Activated T-cell treated with anti-CD3 and anti-CD28 coated beads for 4 hours (primary cell): ENCODE results near the gene CEACAM6.
"Not testable (repeated sequence)": the region's sequence is repeated elsewhere in the genome, so short reads cannot be mapped to it uniquely, and the experiment has no call there.

Experiments used
- DNase-seq: peaks from one replicate; pipeline ENCODE4 v3.0.0-alpha.2; 2020

CEACAM6 gene

DNA sequence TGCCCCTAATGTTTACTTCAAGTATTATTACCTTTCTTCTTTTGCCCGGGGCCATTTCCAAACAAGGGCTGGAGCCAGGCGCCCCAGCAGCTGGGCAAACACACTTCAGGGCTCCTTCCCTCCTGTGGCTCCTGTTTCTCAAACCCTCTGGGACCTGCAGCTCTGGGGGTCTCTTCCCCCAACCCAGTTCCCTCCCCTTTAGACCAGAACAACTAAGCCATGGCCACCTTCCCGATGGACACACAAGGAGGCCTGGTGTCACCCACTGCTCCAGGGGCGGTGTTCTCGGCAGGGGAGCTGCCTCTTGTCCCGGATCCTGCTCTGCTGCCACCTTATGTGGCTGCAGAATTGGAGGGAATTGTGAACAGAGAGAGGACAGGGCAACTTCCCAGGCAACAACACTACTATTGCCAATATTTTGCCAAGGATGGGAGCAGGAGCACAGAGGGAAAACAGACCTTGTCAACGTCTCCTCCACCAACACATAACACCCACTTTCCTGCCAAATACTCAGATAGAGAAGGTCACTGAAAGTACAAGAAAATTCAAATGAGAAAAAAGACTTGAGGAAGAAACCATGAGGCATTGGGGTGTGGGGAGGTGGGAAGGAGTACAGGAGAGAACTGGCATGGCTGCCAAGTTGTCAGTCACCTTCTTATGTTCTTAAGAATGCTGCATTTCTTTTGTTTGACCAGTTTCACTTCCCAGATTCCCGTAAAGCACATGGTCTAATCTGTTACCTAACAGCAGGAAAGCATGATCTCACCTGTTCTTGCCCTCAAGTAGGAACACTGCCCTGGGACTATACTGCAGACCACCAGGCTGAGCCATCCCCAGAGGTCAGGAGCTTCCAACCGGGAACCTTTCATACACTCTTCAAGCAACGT is 4.8 kb upstream of the CEACAM6 start:
- not testable (repeated sequence) for DNase-seq

DNA sequence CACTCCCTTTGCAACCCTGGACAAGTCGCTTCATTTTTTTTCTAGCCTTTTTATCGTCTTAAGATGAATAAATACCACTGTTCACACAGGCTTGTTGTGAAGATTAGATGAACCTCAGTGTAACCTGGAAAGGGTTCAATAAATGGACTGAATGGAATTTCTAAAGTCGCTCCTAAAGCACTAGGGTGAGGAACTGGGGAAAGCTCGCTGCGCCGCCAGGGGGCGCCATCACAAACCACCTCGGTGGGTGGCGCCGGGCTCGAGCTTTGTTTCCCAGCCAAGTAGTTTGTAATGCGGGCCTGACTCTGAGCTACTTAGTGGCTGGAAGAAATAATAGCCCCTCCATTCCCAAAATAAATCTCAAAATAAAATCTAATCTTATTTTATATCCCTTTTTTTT is 2.2 kb upstream of the CEACAM6 start:
- peak; percentile 73 for DNase-seq

DNA sequence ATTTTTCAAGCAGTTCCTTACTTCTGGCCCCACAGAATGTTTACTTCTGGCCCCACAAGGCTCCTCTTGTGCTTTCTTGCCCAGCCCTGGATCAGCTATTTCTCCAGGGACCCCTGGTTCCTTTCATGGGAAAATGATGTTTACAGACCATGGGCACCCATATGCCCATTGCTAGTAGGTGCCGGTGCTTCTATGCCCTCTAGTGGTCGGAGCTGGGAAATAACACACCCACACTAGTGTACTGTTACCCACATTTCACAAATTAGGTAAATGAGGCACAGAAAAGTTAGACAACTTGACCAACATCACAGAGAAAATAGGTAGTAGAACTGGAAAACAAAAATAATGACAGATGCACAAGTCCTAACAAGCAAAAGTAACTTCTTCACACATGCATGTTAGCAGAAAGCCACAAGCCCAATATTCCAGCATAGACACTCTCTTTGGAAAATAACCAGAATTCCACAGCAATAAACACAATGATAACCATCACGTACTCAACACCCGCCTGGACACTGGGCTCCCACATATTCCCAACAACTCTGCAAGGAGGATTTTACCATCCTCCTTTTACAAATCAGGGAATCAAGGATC is 1.3 kb upstream of the CEACAM6 start:
- DNase-seq, result peak; percentile 70

DNA sequence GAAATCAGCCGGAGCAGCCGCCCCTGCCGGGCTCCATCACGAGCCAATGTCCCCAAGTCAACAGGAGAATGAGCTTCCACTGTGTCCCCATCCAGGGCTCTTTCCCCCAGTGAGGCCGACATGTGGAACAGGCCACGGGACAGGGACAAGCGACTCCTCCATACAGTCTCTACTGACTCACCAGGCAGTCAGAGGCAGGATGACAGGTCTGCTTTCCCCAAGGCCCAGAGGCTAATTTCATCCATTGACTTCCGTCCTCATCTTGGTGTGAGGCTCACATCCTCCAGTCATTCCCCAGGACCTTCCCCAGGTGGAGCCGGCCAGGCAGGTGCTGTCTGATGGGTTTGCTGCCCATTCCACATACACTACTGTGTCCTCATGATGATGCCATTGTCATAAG is 3.5 kb downstream of the CEACAM6 start:
- DNase-seq, result no peak

DNA sequence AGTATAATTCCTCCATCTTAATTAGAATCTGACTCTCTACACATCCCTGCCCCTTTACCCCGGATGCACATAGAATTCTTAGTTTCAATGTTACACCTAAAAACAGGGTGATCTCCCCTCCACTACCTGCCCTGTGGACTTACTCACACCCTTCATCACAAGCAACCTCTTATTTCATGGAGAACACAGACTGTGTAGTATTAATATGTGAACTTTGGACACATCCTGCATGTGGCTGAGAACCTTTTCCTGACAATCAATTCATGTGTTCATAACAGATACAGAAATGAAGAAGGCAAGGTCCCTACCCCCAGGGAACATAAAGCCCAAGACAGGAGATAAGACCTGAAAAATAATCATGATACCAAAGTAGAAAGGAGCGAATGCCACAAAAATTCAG is 11.8 kb downstream of the CEACAM6 start:
- DNase-seq, result no peak

DNA sequence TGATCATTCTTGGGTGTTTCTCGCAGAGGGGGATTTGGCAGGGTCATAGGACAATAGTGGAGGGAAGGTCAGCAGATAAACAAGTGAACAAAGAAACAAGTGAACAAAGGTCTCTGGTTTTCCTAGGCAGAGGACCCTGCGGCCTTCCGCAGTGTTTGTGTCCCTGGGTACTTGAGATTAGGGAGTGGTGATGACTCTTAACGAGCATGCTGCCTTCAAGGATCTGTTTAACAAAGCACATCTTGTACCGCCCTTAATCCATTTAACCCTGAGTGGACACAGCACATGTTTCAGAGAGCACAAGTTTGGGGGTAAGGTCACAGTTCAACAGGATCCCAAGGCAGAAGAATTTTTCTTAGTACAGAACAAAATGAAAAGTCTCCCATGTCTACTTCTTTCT is 12.8 kb downstream of the CEACAM6 start:
- not testable (repeated sequence) for DNase-seq

DNA sequence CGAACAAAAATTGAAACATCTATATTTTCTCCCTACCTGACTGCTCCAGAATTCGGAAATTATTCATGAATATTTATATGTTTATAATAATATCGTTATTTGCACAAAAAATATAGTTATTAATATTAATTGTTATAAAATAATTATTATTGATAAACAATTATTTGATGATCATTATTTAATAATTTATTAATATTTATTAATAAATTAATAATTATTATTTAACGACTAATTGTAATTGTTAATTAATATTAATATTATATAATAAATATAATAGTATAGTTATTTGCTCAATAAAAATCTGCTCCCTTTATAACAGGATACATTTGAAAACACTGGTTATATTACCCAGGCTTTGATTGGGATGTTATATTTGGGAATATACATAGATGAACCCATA is 14.3 kb downstream of the CEACAM6 start:
- no peak for DNase-seq

DNA sequence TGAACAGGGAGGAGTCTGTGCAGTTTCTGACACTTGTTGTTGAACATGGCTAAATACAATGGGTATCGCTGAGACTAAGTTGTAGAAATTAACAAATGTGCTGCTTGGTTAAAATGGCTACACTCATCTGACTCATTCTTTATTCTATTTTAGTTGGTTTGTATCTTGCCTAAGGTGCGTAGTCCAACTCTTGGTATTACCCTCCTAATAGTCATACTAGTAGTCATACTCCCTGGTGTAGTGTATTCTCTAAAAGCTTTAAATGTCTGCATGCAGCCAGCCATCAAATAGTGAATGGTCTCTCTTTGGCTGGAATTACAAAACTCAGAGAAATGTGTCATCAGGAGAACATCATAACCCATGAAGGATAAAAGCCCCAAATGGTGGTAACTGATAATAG is 16.1 kb downstream of the CEACAM6 start:
- no peak for DNase-seq

DNA sequence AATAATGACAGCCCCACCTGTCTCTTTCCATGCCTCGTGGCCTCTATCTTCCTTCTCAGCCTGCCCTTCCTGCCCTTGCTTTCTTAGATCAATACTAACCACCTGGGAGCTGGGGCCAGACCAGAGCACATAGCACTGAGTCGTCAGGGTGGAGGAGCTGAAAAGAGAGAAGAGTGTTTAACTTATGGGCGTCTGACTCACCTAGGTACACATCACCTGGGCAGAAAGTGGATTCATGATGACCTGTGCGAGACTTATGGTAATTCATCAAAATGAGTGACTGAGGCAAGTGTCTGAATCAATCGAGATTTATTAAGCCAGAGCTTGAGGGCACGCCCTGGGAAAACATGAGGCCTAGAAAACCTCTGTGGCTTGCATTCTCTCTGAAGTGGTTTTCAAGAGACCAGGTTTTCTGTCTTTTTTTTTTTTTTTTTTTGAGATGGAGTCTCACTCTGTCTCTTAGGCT is 19.2 kb downstream of the CEACAM6 start:
- peak; percentile 31 for DNase-seq

DNA sequence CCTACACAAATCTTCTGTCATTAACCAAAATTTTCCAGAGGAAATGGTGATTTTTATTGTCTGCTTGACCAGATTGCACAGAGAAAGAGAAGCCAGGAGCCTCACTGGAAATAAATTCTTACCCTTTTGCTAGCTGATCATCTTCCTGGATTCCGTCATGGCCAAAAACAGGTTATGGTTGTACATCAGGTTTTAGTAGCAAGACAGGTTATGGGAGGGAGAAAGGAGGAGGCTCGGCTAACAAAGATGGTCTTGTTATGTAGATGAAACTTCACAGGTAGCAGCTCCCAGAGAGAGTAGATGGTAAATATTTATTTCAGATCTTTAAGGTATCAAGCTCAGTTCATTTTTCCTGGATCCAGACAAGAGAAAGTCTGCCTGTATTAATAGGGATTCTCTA is 21.4 kb downstream of the CEACAM6 start:
- DNase-seq, result no peak

DNA sequence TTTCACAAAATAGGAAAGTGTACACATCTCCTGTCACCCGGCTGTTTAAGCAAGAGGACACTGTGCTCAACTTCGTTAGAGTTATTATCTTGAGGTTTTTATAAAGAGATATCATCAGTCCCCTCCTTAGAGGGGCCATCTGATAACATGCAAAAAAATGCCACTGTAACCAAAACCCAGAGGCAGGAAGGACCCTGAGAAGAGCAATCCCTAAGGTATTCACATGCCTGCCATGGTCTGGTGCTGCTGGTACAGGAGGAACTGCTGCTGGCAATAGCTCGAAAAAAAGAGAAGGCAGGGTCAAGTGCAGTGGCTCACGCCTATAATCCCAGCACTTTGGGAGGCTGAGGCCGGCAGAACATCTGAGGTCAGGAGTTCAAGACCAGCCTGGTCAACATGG is 28.3 kb downstream of the CEACAM6 start:
- DNase-seq, result no peak

DNA sequence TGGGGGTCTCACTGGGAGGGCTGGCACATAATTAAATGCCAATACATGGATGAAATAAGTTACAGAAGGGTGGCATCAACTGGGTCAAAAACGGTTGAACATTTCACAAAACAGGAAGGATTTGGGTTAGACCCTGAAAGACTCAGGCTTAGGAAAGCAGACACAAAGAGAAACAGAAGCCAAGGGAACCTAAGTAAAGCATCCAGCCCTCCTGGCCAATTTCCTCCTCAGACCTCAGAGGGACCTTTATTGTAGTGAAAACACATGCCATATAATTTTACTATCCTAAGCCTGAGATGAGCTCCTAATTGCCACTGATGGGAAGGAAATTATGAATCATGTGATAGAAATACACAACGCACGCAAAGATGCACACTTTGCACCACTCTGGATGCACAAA is 29.0 kb downstream of the CEACAM6 start:
- DNase-seq, result no peak

DNA sequence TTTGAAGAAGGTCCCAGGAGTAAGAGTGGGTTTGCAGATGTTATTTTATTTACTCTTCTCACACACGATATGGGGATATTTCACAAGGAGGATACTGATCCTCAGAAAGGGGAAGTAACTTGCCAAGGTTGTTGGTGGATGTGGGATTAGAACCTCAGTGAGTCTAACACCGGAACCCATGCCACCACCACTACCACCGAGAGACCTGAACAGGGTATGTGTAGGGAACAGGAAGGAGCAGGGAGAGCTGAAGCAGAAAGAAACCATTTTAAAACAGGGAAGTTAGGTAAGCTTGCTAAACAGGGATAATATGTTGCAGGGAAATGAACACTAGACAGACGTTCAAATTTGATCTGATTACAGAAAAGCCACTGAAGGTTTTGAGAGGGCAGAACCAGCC is 29.4 kb downstream of the CEACAM6 start:
- no peak for DNase-seq

DNA sequence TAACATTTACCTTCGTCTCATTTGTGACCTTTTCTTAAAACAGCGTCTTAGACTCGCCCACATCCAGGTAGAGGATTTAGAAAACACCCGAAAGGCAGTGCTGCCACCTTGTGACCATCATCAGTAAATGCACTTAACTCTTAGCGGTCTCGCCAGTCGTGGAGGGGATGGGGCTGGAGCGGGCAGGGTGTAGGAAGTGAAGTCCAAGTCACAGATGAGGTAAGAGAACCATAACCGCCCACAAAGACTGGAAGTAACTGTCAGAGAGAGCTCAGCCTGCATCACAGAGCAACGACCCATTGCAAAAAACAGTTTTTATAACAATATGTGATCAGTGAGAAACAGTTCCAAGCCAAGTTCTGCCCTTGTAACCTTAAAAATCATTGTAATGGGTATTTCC is 30.3 kb downstream of the CEACAM6 start:
- DNase-seq, result peak; percentile 64

DNA sequence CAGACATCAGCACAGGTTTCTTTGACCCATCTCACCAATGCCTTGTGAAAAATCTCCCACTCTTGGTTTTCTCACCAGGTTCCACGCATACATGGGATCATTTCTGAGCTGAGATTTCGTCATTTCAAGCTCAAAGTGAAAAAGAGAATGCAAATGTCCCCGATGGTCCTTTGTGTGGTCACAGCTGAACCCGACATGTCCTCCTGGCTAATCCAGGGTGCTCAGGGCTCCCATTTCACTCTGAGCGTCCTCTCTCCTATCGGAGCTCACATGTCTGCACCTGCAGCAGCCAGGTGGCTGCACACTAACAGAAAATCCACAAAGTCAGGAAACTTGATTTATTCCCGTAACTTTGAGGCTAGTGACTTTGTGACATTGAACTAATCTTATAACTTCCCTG is 31.7 kb downstream of the CEACAM6 start:
- no peak for DNase-seq

DNA sequence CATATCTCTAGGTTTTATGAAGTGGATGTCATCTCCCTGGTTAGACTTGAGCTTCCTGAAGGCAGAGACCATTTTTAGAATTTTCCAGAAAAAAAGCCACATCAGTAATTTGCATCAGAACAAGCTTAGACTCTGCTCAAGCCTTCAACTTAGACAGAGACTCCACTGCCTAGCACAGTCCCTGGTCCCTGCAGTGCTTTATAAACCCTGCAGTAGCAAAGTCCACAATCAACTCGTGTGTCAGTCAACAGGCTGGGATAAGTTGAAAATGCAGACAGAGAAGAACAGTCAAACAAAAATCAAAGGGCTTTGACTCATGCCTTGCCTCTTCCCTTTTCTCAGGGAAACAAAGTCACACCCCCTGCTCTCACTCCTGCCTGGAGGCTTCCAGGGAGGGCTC is 33.2 kb downstream of the CEACAM6 start:
- DNase-seq, result not testable (repeated sequence)

DNA sequence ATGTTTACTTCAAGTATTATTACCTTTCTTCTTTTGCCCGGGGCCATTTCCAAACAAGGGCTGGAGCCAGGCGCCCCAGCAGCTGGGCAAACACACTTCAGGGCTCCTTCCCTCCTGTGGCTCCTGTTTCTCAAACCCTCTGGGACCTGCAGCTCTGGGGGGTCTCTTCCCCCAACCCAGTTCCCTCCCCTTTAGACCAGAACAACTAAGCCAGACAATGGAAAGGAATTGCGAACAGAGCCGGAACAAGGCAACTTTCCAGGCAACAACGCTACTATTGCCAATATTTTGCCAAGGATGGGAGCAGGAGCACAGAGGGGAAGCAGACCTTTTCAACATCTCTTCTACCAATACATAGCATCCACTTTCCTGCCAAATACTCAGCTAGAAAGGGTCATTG is 33.7 kb downstream of the CEACAM6 start:
- DNase-seq, result not testable (repeated sequence)

DNA sequence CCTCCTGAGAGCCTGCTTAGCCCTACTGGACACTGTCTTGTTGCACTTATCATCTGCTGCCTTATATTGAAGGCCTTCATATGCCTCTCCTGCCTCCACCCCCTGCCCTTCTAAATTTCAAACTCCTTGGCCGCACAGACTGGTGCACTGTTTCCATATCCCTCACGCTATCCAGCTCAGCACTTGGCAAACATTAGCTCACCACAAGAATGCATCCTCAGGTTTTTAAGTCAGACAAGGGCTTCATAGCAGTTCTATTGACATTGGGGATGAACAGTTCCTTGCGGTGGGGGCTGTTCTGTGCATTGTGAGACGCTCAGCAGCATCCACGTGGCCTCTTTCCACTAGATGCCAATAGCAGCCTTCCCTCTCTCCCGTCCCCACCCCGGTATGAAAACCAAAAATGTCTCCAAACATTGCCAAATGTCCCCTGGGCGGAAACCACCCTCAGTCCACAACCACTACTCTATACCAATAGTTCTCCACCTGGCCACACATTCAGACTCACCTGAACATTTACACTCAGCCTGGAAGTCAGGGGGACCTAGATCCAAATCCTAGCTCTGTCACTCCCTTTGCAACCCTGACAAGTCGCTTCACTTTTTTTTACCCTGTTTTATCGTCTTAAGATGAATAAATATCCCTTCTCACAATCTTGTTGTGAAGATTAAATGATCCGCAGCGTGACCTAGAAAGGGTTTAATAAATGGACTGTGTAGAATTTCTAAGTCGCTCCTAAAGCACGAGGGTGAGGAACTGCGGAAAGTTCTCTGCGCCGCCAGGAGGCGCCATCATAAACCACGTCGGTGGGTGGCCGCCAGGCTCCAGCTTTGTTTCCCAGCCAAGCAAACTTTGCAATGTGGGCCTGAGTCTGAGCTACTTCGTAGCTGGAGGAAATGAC is 37.4 kb downstream of the CEACAM6 start:
- peak; percentile 19 for DNase-seq

DNA sequence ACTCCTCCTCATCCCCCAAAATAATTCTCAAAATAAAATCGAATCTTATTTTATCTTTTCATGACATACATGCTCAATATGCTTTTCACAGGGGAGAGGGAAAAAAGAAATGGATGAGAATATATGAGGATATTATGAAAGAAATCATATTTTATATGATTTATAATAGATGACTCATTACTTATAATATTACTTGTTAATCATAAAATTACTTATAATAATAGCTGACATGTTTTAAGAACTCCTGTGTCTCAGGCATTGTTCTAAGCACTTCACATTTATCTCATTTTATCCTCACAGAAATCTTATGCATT is 38.0 kb downstream of the CEACAM6 start:
- no peak for DNase-seq

DNA sequence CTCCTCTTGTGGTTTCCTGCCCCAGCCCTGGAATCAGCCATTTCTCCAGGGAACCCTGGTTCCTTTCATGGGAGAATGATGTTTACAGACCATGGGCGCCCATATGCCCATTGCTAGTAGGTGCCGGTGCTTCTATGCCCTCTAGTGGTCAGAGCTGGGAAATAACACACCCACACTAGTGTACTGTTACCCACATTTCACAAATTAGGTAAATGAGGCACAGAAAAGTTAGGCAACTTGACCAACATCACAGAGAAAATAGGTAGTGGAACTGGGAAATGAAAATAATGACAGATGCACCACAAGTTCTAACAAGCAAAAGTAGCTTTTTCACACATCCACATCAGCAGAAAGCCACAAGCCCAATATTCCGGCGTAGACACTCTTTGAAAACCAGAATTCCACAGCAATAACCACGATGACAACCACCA is 39.7 kb downstream of the CEACAM6 start:
- peak; percentile 64 for DNase-seq

DNA sequence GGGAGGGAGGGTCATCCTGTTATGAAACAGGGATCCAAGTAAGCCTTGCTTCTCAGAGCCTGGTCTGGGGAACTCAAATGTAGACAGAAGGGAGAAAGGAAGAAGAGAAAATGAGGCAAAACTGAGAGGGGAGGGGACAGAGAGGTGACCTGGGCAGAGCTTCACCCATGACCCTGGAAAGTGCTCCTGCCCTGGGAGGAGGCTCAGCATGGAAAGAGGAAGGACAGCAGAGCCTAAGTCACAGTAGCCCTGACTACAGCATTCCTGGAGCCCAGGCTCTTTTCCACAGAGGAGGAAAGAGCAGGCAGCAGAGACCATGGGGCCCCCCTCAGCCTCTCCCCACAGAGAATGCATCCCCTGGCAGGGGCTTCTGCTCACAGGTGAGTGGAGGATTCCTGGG is 41.0 kb downstream of the CEACAM6 start, which contains the start of gene CEACAM3:
CEACAM3 (plus strand) TSS at position 226 of the 400 bp plus-strand sequence; CDS start at position 317, 91 bp downstream.
- DNase-seq, result no peak

DNA sequence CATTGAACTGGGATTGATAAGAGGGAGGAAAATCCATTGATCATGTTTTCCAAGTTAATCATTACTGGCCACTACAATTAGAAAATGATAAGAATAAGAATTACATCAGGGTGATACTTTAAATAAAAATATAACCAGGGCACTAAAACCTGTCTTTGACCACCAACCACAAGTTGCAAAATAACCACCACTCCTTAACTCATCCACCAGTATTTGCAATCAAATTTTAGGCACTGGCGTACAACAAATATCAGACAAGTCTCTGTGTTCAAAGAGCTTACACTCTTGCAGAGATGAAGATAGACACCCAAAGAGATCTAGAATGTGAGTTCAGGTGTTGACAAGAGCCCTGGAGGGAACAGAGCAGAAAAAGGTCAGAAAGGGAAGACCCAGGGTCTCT is 41.6 kb downstream of the CEACAM6 start:
- no peak for DNase-seq

DNA sequence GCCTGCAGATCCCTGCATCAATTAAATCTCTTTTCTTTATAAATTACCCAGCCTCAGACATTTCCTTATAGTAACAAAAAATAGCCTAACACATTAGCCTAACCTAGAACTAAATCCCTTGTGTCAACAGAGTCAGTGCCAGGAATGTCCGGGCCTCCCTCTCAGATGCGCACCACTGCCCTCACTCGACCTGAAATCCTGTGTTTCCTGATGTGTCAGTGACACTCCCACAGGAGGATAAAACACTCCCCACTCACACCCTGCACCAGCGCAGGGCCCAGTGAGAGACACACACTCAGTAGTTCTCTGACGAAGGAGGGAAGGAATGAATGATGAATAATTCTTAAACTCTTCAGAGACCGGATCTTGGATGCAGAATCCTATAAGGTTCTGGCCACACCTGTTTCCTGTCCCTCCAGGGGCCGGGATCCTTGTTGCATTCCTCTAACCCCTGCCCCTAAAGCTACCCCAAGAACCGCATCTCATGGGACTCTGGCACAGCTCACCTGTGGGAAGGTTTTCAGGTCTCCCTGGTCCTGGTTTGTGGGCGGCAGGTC is 44.2 kb downstream of the CEACAM6 start:
- DNase-seq, result no peak
